Activated CD8-positive, alpha-beta memory T cell treated with anti-CD3 and anti-CD28 coated beads for 1 hour (primary cell): Measurements from ENCODE around the gene GPX8.

Experiments used
- DNase-seq, 2 donors: peaks; one replicate each; pipeline ENCODE4 v3.0.0-alpha.2; 2020; ENCODE audit warnings: low read depth in 1 of 2; ENCODE audit errors: extremely low read depth in 1 of 2

GPX8 gene

DNA sequence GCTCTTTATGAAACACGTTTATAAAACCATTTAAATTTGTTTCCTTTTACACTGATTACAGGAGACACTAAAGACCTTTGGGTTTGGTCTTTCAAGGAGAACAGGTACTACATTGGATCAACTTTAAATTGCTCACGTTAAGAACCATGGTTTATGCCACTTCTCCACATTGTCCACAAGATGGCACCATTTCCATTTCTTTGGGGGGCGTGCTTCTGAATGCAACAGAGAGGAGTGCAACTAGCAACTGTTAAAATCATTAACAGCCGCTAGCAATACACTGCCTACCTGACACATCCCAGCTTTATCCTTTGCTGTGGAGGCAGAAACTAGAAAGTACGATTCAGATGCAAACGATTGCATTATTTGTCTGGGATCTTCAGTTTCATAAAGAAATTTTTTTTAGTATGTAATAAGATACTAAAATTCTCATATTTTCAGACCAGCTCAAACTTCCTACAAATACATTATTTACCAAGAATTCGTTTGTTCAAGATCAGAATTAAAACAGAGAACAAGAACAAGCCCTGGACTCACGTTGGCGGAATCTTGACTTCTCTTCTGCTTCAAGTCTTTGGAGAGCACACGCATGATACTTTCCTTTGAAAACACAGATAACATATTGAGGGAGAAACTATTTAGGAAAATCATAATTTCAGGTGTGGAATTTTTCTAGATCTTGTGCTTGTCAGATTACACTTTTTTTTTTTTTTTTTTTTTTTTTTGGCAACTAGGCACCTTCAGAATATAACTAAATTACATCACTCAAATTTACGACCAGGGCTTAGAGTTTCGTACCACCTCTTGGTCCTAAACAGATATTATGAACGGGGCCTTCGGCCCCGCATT is 12.3 kb downstream of the GPX8 start:
- peak in 1 of 2 donors; percentile 25 for DNase-seq

- DNase-seq, result peak in 1 of 2 donors; percentile 62
These were observed 13.1 kb downstream of the GPX8 start, which contains the start of gene CDC20B for GRCh38 chr5:55172937-55173686. Gene CDC20B, minus strand, starts transcription at chr5:55173177. Its CDS starts 177 bp downstream, at chr5:55173000.

- DNase-seq, result no peak
These were observed 13.8 kb downstream of the GPX8 start for GRCh38 chr5:55173687-55174230.

- no peak for DNase-seq
These were observed 15.8 kb downstream of the GPX8 start for GRCh38 chr5:55175781-55176175.

DNA sequence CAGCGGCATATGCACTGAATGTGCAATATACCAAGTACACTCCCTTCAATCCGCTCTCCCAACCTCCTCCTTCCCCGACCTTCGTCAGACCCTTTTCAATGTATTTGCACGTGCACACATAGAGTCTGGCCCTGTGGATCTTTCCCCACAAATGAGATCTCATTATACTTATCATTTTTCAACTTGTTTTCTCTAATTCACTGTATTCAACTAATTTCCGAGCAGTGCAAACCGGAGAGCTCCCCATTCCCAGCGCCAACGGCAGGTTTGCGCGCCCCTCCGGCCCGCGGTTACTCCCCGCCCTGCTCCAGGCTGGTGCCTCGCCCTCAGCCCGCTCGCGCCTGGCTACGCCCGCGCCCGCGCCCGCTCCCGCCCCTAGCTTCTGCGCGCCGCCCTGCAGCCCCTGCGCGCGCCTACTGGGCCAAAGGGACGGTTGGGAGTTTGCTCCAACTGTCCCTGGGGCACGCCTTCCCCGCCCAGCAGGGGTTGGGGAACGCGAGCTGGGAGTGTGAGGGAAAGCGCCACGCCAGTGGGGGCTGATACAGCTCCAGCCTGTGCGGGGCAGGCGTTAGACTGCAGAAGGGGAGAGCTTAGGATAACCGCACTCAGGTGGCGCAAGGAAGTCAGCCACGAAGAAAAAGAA is 16.3 kb downstream of the GPX8 start:
- DNase-seq, result no peak

- DNase-seq, result no peak
These were observed 17.1 kb downstream of the GPX8 start for GRCh38 chr5:55177078-55177477.

GRCh38 chr5:55180016-55180415 is 20.0 kb downstream of the GPX8 start:
- no peak for DNase-seq

DNA sequence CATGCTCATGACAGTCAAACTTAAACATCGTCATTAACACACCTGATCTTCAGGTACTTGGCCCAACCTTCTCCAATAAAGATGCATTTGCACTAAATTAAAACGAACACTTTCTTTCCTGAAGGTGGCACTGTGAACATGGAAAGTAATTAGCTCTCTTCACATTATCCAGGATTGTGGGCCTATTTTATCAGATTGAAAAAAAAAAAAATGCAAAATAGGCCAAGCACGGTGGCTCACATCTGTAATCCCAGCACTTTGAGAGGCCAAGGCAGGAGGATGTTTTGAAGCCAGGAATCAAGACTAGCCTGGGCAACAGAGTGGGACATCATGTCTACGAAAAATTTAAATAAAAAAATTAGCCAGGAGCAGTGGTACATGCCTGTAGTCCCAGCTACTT is 27.4 kb downstream of the GPX8 start:
- no peak for DNase-seq

DNA sequence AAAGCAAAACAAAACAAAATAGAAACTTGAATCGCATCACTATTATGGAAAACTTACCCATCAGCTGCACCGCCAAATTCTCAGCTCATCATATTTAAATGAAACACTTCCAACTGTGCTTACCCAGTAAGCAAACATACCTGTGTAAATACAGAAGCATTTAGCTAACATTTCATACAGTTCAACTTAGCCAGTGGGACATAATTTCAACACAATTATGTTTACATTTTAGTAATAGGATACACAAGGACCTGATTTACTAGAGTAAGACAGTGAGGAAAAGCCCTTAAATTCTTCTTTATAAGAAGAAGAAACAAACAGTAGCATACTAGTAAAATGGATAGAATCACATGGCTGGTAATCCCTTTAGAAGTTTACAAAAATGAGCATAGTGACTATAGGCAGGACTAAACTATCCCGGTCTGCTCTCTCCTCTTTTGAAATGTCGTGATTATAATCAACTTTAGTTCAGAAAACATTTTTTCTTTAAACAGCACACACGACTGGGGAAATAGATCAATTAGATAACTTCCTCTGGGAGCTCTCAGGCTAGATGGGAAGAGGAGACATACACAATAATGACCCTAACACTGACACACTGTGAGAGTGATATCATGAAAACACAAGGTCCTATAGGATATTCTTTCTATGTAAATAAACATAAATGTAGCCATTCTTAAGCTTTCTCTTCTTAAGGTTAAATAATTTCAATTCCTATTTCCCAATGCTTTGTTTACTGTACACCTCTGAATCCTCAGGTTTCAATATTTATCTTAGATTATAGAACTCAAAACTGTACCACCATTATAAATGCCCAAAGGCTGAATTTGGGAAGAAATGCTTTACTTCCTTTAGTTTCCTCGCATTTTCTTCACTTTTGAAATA is 28.9 kb downstream of the GPX8 start:
- DNase-seq, result no peak

GRCh38 chr5:55191165-55191564 is 31.2 kb downstream of the GPX8 start:
- no peak for DNase-seq

- no peak for DNase-seq
These were observed 45.0 kb downstream of the GPX8 start for GRCh38 chr5:55205001-55205400.

- no peak for DNase-seq
These were observed 51.4 kb downstream of the GPX8 start for GRCh38 chr5:55211184-55211874.
